GM19035 (cell line): ENCODE data around the gene DEPP1.

Experiments
- ATAC-seq: cut with Tn5 transposase; IDR thresholded peaks from one replicate; pipeline ENCODE4 v1.9.1; 2021; ENCODE audit not compliant: unreplicated experiment

The DEPP1 gene

DNA sequence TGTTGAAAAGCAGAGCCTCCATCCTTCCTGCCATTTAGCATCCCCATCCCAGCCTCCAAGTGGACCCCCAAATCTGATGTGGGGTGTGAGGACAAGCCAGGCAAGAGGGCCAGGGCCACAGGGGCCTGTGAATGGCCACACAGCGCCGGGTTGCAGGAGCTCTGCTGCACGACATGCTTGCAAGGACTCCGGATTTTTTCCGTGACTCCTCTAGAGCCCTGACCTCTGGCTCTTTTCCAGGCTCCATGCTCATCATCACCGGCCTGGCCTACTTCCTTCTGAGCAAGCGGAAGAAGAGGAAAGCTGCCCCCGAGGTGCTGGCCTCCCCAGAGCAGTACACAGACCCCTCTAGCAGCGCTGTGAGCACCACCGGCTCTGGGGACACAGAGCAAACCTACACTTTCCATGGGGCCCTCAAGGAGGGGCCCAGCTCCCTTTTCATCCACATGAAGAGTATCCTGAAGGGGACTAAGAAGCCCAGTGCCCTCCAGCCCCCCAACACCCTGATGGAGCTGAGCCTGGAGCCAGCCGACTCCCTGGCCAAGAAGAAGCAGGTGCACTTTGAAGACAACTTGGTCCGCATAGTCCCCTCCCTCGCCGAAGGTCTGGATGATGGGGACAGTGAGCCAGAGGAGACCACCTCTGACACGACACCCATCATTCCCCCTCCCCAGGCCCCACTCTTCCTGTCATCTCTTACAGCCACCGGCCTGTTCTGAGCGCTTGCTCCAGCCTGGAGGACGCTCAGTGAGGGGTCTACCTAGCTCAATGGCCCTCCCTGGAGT is 44.0 kb downstream of the DEPP1 start:
- no peak for ATAC-seq

- no peak for ATAC-seq
Observed at GRCh38 chr10:44933451-44934321, 44.9 kb downstream of the DEPP1 start.

GRCh38 chr10:44932517-44933450 is 45.8 kb downstream of the DEPP1 start:
- peak; percentile 99 for ATAC-seq

- no peak for ATAC-seq
Observed at GRCh38 chr10:44931621-44932516, 46.7 kb downstream of the DEPP1 start.

GRCh38 chr10:44930904-44931620 is 47.5 kb downstream of the DEPP1 start:
- ATAC-seq = no peak

DNA sequence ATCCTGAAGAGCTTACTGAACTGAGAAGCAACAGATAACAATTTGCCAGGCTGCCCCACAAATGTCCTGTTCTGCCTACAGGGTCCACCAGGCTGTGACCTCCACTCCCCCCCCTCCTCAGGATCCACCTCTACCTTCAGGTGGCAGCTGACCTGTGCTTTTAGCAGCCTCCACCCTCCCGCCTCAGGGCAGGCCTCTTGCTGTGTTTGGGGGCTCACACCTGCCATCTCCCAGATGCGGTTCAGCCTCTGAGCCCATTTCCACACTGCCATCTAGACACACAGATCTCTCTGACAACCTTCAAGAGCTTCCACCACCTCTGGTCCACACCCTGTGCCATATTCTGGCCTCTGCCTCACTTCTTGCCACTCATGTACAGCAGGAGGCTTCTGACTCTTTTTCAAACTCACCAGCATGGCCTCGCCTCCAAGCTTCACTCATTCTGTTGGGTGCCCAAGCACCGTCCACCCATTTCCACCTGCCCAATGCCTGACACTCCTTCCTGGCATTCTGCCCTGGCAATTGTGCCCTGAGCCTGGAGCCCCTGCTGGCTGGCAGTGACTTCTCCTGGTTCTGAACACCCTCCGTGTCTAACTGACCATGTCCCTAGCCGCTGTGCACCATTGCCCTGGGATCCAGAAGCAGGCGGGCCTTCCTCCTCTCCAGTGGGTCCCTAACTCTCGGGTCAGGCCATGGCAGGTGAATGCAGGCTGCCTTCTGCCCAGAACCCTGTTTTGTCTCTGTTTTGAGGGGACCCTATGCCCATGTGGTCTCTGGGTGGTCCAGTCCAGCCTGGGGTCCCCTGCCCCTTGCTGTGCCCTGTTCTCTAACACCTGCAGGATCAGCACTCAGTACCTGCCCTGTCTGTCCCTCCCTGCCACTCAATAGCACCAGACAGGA is 49.0 kb downstream of the DEPP1 start:
- no peak for ATAC-seq

DNA sequence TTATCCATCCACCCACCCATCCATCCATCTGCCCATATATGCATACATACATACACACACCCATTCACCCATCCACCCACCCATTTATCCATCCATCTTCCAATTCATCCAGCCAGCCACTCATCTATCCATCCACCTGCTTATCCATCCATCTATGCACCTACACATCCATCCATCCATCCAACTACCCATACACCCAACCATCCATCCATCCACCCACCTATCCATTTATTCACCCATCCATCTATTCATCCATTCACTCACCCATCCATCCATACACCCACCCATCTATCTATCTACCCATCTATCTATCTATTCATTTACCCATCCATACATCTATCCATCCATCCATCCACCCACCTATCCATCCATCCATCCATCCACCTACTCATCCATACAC is 50.1 kb downstream of the DEPP1 start:
- no peak for ATAC-seq

DNA sequence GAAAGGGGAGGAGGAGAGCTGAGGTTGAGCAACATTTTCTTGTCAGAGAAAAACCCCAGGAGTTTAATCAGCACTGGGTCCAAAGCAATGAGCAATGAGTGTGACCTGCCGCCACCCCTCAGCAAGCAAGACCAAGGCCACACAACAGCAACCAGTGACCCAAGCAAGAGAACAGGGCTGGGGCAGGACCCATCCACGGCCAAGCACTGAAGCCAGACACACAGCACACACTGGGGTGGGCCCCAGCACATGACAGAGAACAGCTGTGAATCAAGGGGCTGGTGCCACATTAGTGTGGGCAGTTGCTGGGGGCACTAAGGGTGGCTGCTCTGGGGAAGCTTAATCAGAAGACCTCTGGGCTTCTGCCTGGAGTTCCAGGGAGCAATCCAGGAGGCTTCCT is 51.3 kb downstream of the DEPP1 start:
- ATAC-seq = no peak

DNA sequence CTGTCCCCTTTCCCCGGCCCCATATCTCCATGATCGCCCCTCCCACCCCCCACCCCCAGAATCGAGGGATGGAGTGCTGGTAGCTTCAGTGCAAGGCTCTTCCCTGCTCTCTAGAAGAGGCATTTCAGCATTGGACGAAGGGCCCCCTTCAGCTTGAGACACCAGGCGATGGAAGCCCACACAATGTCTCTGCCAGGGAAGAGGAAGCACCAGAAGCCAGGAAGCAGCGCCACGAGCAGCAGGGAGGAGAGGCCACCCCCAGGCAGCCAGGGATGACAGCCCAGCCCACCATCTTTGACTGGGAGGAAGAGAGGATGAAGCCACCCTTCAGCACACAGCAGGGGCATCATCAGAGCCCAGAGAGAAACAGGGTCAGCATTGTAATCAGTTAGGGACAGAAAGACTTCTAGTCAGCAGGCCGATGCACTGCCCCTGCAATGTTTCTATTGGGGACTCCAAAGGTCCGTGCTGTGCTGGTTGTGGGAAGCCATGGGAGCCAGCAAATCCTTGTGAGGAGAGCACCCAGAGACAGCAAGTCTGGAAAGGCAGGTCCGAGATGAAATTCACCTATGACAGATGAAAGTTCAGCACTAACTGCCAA is 51.8 kb downstream of the DEPP1 start:
- no peak for ATAC-seq
